Neural progenitor cell (in vitro differentiated cells): ENCODE results near the gene NLK. TPM values are rescaled to one million over a fixed set of nuclear protein-coding genes. Genes with fewer than 3 reads are reported as not detected.

ENCODE experiments used
- DNase-seq: peaks from one replicate; pipeline ENCODE4 v3.0.0-alpha.2; 2016; ENCODE audit warnings: low spot score
- H2AFZ ChIP-seq: fragments of 200-600 bp; sonication (generic); replicated peaks from 2 replicates; pipeline ENCODE4 v1.6.1; 2016; ENCODE audit warnings: antibody characterized with exemption
- H3F3A ChIP-seq: fragments of 200-600 bp; sonication (generic); 2 replicates; pipeline ENCODE4 v1.6.1; 2016; ENCODE audit warnings: antibody characterized with exemption, low read depth
- H3K27ac ChIP-seq: fragments of 200-600 bp; sonication (generic); 2 replicates; pipeline ENCODE4 v1.5.1; 2016; ENCODE audit warnings: mild to moderate bottlenecking
- H3K27me3 ChIP-seq: fragments of 200-600 bp; sonication (generic); 2 replicates; pipeline ENCODE4 v1.6.1; 2016; ENCODE audit warnings: mild to moderate bottlenecking, moderate library complexity
- H3K36me3 ChIP-seq: fragments of 200-600 bp; sonication (generic); 2 replicates; pipeline ENCODE4 v1.5.1; 2016
- H3K4me1 ChIP-seq: fragments of 200-600 bp; sonication (generic); 2 replicates; pipeline ENCODE4 v1.6.1; 2016; ENCODE audit warnings: mixed run types
- H3K4me2 ChIP-seq: fragments of 200-600 bp; sonication (generic); 2 replicates; pipeline ENCODE4 v1.6.1; 2016
- H3K4me3 ChIP-seq: fragments of 200-600 bp; sonication (generic); 2 replicates; pipeline ENCODE4 v1.5.1; 2016
- H3K79me2 ChIP-seq: fragments of 200-600 bp; sonication (generic); 2 replicates; pipeline ENCODE4 v1.6.1; 2016; ENCODE audit warnings: low read depth
- H3K9ac ChIP-seq: fragments of 200-600 bp; sonication (generic); 2 replicates; pipeline ENCODE4 v1.6.1; 2016
- H3K9me3 ChIP-seq: fragments of 200-600 bp; sonication (generic); 2 replicates; pipeline ENCODE4 v1.5.1; 2016; ENCODE audit warnings: low read depth
- H4K20me1 ChIP-seq: fragments of 200-600 bp; sonication (generic); 2 replicates; pipeline ENCODE4 v1.6.1; 2016; ENCODE audit warnings: low read depth
- H3K27ac Mint-ChIP-seq: 3 replicates; pipeline ENCODE4 v1.8.0; 2021; ENCODE audit warnings: mixed read lengths
- H3K27me3 Mint-ChIP-seq: 2 replicates; pipeline ENCODE4 v1.8.0; 2022; ENCODE audit warnings: low read depth, mild to moderate bottlenecking, inconsistent platforms, moderate library complexity, mixed read lengths; ENCODE audit not compliant: insufficient read depth
- H3K36me3 Mint-ChIP-seq: 3 replicates; pipeline ENCODE4 v1.8.0; 2021; ENCODE audit warnings: mixed read lengths
- H3K4me1 Mint-ChIP-seq: 3 replicates; pipeline ENCODE4 v1.8.0; 2021; ENCODE audit warnings: mixed read lengths
- H3K4me3 Mint-ChIP-seq: 3 replicates; pipeline ENCODE4 v1.8.0; 2021; ENCODE audit warnings: mild to moderate bottlenecking, moderate library complexity, mixed read lengths
- H3K9me3 Mint-ChIP-seq: 3 replicates; pipeline ENCODE4 v1.8.0; 2020; ENCODE audit warnings: mixed read lengths
- EZH2 ChIP-seq: fragments of 200-600 bp; sonication (generic); IDR thresholded peaks from 2 replicates; pipeline ENCODE4 v1.6.1; 2017; ENCODE audit warnings: antibody characterized with exemption, mild to moderate bottlenecking, moderate library complexity
- EZH2phosphoT487 ChIP-seq: fragments of 200-600 bp; sonication (generic); IDR thresholded peaks from 2 replicates; pipeline ENCODE4 v1.6.1; 2017; ENCODE audit warnings: antibody characterized with exemption
- total RNA-seq: library from RNA; depleted of rRNA; stranded (reverse); fragments of >200 nt; gene quantifications from 2 replicates; pipeline ENCODE4 v1.2.3, GENCODE V29; 2015; ENCODE audit warnings: low replicate concordance
- TF ChIP-seq, protein P1 (sequence below): fragments of 200-600 bp; sonication (generic); IDR thresholded peaks from 2 replicates; pipeline ENCODE4 v1.5.1; 2017; ENCODE audit warnings: antibody characterized with exemption, mild to moderate bottlenecking

Gene NLK
- total RNA-seq, 1 donor from 2014 or later = 61.7 TPM

DNA sequence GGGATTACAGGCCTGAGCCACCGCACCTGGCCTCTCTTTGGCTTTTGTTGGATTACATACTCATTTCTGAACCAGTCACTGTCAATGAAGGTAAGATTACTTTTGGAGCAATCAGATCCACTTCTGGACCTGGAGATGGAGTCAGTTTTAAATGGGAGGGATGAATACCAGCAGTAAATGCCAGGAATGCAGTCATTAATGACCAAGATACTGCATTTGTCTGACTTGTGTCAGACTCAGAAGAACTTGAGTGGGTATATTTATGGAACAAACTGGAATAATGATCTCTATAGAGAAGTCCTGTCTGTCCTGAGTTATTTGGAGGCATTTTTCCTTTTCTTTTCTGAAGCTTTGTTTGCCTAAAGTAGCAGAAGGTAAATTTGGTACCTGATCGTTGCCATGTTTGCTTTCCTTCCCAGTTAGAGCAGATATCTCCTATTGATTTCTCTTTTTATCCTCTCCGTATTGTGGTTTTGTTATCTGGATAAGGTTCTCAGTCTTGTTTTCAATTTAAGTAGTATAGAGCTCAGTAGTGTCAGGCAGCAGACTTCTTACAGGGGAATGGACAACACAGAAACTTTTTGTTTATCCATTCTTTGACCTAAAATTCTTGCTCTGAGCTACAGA lies 10.7 kb downstream of the NLK start:
- Histone ChIP-seq H3K27me3 (no peaks in the 10 kb centered on the region), H4K20me1 (peaks cover 79% of the 10 kb centered on the region), H3K9ac (no peak overlapping the region), H3K36me3 (no peaks in the 10 kb centered on the region), H3K27ac (peak overlapping the region; percentile 1), H3K4me2 (peak overlapping the region; percentile 2), H3F3A (peaks cover 10% of the 10 kb centered on the region), H3K9me3 (no peaks in the 10 kb centered on the region), H3K79me2 (peaks cover 100% of the 10 kb centered on the region), H3K4me3 (no peak overlapping the region), H2AFZ (no peak overlapping the region), H3K4me1 (peaks cover 23% of the 10 kb centered on the region)
- Mint-ChIP-seq H3K9me3 (no peaks in the 10 kb centered on the region), H3K27ac (no peak overlapping the region), H3K27me3 (no peaks in the 10 kb centered on the region), H3K4me1 (peaks cover 14% of the 10 kb centered on the region), H3K4me3 (no peak overlapping the region), H3K36me3 (no peaks in the 10 kb centered on the region)
- no peak for DNase-seq
- TF ChIP-seq, protein P1, sequence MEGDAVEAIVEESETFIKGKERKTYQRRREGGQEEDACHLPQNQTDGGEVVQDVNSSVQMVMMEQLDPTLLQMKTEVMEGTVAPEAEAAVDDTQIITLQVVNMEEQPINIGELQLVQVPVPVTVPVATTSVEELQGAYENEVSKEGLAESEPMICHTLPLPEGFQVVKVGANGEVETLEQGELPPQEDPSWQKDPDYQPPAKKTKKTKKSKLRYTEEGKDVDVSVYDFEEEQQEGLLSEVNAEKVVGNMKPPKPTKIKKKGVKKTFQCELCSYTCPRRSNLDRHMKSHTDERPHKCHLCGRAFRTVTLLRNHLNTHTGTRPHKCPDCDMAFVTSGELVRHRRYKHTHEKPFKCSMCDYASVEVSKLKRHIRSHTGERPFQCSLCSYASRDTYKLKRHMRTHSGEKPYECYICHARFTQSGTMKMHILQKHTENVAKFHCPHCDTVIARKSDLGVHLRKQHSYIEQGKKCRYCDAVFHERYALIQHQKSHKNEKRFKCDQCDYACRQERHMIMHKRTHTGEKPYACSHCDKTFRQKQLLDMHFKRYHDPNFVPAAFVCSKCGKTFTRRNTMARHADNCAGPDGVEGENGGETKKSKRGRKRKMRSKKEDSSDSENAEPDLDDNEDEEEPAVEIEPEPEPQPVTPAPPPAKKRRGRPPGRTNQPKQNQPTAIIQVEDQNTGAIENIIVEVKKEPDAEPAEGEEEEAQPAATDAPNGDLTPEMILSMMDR = no peak
- no peak for TF ChIP-seq EZH2
- TF ChIP-seq EZH2phosphoT487 = no peak

DNA sequence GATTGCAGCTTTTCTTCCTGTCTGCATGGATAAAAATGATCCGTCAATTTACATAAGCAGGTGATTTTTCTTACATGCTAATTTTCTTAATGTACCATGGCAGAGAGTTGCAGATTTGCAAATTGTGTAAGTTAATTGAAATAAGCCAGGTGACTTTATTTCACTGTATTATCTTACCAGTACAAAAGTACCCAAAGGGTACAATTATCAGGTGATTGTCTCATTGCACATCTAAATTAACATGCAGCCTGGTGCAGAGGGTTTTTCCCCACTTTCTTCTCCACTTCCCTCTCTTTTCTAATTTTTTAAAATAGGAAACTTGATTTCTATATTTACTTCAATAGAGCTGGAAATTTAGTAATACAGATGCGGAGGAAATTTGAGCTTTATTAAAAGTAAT lies 11.2 kb downstream of the NLK start:
- Mint-ChIP-seq H3K27ac (no peak overlapping the region), H3K9me3 (no peaks in the 10 kb centered on the region), H3K4me3 (no peak overlapping the region), H3K27me3 (no peaks in the 10 kb centered on the region), H3K4me1 (peaks cover 11% of the 10 kb centered on the region), H3K36me3 (no peaks in the 10 kb centered on the region)
- no peak for DNase-seq
- no peak overlapping the region for H3K4me2 ChIP-seq
- no peak overlapping the region for H2AFZ ChIP-seq
- no peak overlapping the region for H3K27ac ChIP-seq
- H4K20me1 ChIP-seq = peaks cover 79% of the 10 kb centered on the region
- H3K4me1 ChIP-seq = peaks cover 17% of the 10 kb centered on the region
- peaks cover 6% of the 10 kb centered on the region for H3F3A ChIP-seq
- TF ChIP-seq EZH2phosphoT487 (no peak), EZH2 (no peak)
- TF ChIP-seq, protein P1 = no peak
- peaks cover 100% of the 10 kb centered on the region for H3K79me2 ChIP-seq
- no peak overlapping the region for H3K9ac ChIP-seq
- H3K36me3 ChIP-seq = no peaks in the 10 kb centered on the region
- H3K4me3 ChIP-seq = no peak overlapping the region
- no peaks in the 10 kb centered on the region for H3K27me3 ChIP-seq
- H3K9me3 ChIP-seq = no peaks in the 10 kb centered on the region

DNA sequence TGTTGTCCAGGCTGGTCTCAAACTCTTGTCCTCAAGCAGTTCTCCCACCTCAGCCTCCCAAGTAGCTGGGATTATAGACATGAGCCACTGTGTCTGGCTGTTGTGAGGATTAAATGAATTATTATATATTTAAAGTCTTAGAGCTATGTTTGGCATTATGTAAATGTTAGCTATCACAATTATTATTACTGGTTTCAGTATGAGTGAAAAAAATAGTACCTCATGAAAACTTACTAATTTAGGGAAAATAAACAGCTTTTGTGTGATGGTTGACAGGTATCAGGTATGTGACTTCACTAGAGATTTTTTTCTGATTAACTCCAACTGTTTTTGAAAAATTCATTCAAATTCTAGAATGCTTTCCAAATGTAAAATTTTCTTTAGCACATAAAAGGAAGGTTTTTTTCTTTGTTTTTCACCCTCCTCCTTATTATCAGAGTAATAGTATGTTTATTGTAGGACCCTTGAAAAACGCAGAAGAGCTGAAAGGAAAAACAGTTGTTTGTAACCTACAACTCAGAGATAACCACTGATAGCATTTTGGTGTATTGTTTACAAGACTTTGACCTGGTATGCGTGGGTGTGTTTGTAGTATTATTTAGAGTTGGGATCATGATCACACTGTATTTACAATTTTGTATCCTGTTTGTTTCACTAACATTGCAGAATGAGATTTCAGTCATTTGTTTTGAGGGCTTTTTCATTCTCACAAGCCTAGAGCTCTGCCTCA lies 13.2 kb downstream of the NLK start:
- peaks cover 100% of the 10 kb centered on the region for H3K79me2 ChIP-seq
- no peak overlapping the region for H3K4me2 ChIP-seq
- peaks cover 6% of the 10 kb centered on the region for H3F3A ChIP-seq
- TF ChIP-seq EZH2phosphoT487 (no peak), EZH2 (no peak)
- TF ChIP-seq, protein P1 = no peak
- no peak overlapping the region for H2AFZ ChIP-seq
- no peaks in the 10 kb centered on the region for H3K27me3 ChIP-seq
- no peaks in the 10 kb centered on the region for H3K36me3 Mint-ChIP-seq
- H3K4me3 ChIP-seq = no peak overlapping the region
- H3K9me3 Mint-ChIP-seq = no peaks in the 10 kb centered on the region
- no peak overlapping the region for H3K4me3 Mint-ChIP-seq
- no peak for DNase-seq
- peaks cover 5% of the 10 kb centered on the region for H3K4me1 Mint-ChIP-seq
- H3K27ac ChIP-seq = no peak overlapping the region
- H4K20me1 ChIP-seq = peaks cover 75% of the 10 kb centered on the region
- H3K4me1 ChIP-seq = peaks cover 15% of the 10 kb centered on the region
- H3K27me3 Mint-ChIP-seq = no peaks in the 10 kb centered on the region
- no peaks in the 10 kb centered on the region for H3K9me3 ChIP-seq
- no peak overlapping the region for H3K27ac Mint-ChIP-seq
- H3K9ac ChIP-seq = no peak overlapping the region
- no peaks in the 10 kb centered on the region for H3K36me3 ChIP-seq
